ELF-1 (cell line): ENCODE results near the gene LAMTOR3.
A peak's percentile ranks its signal among the peaks of the same experiment; 100 is the strongest.

ENCODE experiments used
- DNase-seq: peaks from one replicate; pipeline ENCODE4 v3.0.0-alpha.2; 2016; ENCODE audit warnings: low read depth, low spot score

LAMTOR3 gene, protein sequence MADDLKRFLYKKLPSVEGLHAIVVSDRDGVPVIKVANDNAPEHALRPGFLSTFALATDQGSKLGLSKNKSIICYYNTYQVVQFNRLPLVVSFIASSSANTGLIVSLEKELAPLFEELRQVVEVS

DNA sequence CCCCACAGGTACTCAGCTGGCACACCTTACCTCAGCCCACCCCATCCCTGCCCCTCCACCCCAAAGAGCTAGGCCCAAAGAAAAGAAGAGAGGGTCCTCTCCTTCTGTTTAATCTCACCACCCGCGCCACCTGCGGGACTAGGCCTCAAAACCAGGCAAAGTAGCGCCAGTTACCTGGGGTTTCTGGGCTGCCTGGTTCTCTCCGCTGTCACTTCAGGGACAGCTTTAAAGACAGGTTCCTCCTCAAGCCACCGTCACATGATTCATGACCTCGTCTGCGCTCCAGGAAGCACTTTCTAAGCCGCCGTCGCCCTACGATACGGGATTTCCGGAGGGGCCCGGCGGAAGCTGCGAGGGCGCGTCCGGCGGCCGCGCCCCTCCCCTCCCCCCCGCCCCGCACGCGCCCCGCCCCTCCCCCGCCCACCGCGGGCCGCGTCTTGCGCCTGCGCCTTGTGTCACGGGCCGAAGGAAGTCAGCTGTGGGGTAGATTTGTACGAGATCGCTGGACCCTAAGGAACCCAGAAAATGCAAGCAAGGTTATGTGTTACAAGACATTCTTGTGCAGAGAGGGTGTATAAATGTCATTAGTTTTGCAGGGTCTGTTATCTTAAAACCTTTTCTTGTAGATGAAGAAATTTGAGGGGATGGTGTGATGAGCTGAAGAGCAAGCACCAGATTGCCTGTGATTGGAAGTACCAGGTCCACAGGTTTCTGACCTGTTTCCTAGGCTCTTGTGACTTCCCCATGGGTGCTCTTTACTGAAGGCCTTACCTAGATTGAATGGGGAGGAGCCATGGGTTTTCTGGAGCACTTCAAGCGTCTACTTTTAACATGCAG is at the start of gene LAMTOR3:
Gene LAMTOR3 (minus strand): TSS at position 267 of the 837 bp plus-strand sequence. CDS start 464 bp downstream, outside the sequence.
- peak; percentile 91 for DNase-seq

DNA sequence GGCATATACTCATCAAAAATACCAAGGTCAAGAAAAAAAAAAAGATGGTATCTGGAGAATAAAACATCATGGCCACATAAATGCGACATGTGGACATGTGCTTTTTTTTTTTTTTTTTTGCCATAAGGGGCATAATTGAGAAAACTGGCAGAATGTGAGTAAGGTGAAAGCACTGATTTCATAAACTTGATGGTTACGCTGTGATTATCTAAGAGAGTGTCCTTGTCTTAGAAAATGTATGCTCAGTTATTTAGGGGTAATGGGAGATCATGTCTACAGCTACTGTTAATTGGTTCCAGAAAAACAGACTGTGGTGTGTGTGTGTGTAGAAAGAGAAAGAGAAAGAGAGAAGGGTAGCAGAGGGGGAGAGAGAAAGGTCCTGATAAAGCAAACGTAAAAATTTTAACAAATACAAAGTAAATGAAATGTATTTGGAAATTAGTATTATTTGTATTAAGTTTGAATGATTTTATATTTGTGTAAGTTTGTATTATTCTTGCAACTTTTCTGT is 44.1 kb upstream of the LAMTOR3 start:
- no peak for DNase-seq

DNA sequence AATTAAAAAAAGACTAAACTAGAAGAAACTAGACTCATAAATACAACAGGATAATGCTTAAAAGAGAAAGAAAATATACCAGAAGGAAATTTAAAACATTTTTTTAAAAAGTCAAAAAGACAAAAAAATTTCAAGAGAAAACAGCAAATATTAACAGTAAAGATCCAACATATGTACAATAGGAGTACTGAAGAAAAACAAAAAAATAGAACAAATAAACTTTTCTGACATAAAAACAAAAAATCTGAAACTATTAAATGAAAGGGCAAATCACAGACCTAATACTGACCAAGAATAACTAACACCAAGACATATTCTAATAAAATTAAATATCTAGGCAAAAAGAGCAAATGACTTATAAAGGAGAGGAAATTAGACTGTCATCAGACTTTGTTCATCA is 40.7 kb upstream of the LAMTOR3 start:
- no peak for DNase-seq

DNA sequence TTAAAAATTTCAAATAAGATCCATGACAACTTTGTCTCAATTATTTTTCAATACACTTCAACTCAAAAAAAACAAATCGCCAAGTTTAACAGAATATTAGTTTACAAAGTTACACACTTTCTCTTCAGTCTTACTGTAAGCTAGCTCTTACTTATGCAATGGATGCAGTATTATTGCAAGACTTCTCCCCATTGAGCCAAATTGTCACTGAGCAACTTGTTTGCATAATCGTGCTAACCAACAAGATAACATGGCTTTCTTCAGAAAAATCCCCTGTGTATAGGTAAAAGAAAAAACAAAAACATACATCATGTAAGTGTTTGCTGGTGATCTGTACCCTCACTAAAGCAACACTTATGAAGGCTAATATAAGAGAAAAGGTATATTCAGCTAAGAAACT is 33.3 kb upstream of the LAMTOR3 start:
- no peak for DNase-seq

DNA sequence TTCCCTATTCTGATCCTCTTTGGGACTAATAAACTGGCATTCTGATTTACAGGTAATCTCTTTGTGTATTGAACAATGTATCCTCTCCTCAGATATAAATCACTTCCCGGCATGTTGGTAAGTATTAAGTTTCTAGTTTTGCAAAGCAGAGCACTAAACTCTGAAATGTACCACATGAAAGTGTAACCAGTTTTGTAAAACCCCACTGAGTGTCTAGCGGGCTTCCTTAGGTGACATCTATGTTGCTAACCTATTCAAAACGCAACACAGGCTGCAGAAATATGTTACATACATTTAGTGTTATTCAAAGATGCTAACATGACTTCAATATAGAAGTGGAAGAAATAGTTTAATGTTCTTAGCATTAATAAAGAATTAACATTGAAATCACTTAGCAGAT is 26.9 kb upstream of the LAMTOR3 start:
- no peak for DNase-seq

DNA sequence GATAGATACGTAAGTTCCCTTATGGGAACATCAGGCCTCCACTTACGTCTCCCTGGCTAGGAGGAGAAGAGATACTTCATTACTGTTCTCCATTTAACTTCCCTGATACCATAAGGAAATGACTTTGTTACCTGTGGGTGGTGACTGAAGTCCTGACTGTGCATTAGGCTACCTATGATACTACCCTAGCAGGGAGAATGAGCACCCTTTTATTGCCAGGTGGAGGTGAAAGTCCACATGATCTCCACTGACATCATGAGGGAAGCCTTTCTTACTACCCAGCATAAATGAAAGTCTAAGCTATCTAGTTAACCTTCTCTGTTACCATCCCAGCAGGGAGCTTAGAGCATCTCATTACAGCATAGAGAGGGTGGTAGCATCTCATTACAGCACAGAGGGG is 24.4 kb upstream of the LAMTOR3 start:
- DNase-seq = no peak

DNA sequence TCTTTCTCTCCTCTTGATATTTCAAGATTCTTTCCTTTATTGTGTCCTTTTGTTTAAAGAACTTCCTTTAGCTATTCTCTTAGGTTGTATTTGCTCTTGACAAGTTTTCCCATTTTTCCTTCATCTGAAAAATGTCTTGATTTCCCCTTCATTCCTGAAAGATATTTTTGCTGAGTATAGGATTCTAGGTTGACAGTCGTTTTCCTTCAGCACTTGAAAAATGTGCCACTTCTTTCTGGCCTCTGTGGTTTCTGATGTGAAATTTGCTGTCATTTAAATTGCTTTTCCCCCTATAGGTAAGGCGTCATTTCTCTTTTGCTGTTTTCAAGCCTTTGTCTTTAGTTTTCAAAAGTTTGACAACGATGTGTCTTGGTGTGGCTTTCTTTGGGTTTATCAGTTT is 23.3 kb upstream of the LAMTOR3 start:
- no peak for DNase-seq

DNA sequence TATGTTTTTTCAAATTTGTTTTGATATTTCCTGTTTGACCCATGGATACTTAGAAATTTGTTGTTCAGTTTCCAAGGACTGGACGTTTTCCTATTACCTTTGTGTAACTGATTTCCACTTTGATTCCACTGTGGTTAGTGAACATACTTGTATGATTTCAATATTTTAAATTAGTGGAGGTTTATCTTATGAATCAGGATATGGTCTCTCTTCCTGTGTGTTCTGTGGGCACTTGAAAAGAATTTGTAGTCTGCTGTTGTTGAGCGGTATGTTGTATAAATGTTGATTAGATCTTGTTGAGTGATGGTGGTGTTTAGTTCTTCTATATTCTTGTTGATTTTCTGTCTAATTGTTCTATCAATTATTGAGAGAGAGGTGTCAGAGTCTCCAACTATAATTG is 21.2 kb upstream of the LAMTOR3 start:
- DNase-seq = no peak

DNA sequence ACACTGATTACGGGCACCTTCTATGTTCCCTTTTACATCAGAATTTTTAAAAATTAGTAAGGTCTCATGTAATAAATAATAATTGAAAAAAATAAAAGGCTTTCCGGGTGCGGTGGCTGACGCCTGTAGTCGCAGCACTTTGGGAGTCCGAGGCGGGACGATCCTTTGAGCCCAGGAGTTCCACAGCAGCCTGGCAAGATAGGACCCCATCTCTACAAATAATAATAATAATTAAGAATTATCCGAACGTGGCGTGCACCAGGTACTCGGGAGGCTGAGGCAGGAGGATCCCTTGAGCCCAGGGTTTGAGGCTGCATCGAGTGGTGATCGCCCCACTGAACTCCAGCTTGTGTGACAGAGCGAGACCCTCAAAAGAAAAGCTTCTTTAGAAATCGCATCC is 771 bp upstream of the LAMTOR3 start:
- DNase-seq = no peak

DNA sequence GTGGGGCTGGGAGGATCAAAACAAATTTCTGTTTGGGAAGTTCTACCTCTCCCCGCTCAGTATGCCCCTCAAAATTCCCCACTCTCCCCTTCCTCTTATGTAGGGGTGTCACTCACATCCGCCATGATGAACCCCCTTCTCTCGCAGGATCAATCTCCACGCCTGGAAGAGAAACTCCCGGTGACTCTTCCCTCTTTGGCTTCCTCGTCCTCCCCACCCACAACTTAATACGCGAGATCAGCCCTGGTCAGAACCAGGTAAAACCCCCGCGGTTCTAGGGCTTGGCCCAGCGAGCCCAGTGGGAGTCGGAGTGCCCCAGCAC is 427 bp downstream of the LAMTOR3 start:
- no peak for DNase-seq

DNA sequence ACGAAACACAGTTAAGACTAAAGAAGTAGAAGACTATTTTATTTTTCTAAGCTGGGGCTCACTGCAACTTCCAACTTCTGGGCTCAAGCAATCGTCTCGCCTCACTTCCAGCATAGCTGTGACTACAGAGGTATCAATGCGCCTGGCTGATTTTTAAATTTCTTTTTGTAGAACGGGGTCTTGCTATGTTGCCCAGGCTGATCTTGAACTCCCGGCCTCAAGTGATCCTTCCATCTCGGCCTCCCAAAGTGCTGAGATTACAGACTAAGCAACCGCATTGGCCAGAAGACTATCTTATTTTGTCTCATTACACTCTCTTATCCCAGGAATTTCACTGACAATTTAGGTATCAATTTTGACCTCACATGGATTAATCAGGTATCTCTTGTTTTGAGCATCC is 1.2 kb downstream of the LAMTOR3 start:
- no peak for DNase-seq

DNA sequence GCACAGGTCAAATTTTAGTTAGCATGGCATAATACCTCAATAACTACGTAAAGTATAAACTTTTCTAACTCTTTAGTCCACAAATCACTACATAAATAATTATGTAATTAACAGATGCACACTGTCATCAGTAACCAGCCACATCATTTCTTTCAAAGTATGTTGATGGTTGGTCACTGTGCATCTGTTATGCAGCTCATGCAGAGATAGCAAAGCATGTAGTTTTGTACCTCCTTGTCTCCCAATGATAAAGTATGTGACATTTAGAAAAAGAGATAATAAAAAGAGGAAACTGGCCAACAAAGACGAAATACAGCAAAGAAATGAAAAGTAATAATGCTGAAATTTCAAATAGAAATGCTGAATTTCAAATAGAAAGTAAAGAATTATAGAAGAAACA is 2.9 kb downstream of the LAMTOR3 start:
- DNase-seq = no peak

DNA sequence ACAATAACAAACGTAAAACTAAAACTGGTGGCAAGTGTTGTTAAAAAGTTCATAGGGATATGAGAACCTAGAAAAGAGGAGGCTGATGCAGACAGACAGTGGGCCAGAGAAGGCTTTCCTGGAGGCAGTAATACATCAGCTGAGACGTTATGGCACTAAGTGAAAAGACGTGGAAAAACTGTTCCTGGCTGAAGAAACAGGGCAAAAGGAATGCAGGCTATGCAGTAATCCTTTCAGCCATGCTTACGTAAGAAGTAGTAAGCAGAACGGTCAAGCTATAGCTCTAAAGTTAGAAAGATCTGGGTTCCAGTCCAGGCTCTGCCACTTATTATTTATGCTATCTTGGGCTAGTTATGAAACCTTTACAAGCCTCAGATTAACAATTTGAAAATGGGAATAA is 6.4 kb downstream of the LAMTOR3 start:
- DNase-seq = peak; percentile 5

DNA sequence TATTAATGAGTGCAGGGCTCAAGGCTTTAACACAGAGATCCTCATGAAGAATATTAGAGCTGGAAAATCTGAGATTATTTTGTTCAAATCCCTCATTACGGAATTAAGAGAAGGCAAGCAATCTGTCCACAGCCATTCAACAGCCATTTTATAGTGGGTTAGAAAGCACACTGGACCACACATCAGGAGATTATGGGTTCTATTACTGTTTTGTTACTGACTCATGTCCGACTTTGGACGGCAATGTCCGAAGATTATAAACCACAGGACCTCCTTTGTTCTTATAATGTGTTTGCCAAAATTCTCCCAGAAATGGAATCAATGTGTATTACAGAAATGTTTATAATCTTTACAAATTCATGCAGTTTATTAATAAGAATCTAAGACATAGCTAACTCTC is 8.1 kb downstream of the LAMTOR3 start:
- DNase-seq = no peak

DNA sequence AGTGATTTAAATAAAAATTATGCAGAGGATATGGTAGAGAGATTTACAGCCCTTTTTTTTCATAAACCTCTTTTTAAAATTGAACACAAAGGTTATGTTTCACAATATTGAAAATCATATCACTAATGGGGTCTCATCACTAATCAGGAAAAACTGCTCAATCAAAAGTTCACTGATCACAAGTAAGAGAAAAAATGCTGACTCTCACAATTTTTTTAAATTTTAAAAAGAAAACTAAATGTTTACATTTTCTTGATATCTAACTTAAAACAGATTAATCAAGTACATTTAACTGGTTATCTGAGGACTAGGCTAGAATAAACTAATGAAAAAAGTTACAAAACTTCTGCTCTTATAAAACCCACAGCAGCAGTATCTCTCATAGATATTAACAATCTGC is 8.5 kb downstream of the LAMTOR3 start:
- no peak for DNase-seq

DNA sequence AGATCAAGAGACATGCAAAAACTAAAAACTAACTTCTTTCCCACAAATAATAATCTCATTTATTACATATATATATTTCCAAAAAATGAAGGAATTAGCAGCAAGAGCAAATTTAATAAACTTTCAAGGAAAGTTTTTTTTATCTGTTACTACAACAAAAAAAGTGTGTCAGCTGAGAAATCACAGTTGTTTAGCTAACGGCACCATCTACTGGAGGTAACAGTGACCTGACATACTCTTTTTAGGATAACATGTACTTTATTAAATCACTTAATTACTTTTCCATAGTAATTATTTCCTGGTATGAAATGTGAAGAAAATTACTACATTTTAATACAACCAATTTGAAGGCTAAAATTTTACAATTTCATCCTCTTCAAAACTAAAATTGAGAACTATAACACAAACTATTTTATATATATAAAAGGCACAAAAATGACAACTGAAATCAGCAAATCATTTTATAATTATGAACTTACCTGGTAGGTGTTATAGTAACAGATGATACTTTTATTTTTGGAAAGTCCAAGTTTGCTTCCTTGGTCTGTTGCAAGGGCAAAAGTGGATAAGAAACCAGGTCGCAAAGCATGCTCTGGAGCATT is 9.1 kb downstream of the LAMTOR3 start:
- DNase-seq = no peak

DNA sequence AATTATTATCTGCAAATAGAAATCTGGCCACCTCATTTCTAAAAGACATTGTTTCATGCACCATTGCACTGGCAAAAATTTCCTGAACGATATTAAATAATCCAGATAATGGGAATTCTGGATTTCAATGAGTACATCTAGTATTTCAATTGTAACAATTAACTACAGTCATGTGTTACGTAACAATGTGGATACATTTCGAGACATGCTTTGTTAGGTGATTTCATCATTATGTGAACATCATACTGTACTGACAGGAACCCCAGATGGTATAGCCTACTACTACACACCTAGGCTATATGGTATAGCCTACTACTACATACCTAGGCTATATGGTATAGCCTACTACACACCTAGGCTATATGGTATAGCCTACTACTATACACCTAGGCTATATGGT is 14.8 kb downstream of the LAMTOR3 start:
- DNase-seq = no peak

DNA sequence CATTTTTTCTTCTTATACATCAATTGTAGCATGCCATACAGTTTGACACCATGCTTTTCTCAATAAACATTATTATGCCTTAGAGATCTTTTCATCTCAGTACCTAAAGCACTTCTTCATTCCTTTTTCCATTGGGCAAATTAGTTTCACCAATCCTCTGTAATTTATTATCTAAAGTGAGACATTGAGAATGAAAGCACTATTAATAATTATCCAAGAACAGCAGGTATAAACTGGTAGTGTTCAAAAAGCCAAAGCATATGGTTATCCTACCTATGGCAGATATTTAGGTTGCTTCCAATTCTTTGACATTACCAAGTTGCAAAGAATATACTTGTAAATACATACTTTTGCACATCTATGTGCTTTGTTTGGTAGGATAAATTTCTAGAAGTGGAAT is 15.6 kb downstream of the LAMTOR3 start:
- no peak for DNase-seq

DNA sequence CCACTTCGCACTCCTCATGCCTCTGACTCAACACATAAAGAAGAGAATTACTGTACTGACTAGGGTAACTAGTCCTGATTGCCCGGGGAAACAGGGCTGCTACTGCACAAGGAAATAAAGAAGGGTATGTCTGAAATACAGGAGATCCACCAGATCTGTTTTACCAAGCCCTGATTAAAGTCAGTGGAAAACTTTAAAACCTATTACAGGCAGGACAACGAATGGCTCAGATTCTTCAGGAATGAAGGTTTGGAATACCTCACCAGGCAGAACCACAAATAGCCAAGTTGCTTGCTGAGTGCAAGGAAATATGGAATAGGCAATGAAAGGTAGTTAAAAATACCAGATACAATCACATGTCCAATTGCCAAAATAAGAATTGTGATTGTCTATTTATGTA is 17.3 kb downstream of the LAMTOR3 start:
- DNase-seq = no peak

DNA sequence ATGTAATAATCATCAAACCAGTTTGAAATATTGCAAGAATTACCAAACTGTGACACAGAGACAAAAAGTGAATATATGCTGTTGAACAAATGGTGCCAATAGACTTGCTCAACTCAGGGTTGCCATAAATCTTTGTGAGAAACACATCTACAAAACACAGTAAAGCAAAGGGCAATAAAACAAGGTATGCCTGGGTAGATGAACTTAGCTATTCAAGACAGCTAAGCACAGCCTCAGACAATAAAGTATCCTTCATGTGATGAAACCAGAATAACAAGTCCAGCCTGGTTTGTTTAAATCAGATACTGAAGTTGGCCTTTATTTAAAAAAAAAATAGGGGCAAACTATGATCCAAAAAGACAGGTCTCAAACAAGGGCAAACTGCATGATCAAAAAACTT is 19.2 kb downstream of the LAMTOR3 start:
- no peak for DNase-seq

DNA sequence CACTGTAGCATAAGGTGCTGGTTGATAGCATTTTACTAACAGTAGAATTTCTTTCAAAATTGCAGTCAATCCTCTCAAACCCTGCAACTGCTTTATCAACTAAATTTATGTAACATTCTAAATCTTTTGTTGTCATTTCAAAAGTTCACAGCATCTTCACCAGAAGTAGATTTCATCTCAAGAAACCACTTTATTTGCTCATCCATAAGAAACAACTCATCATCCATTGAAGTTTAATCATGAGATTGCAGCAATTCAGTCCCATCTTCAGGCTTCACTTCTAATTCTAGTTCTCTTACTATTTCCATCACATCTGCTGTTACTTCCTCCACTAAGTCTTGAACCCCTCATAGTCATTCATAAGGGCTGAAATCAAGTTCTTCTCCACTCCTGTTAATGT is 21.7 kb downstream of the LAMTOR3 start:
- DNase-seq = no peak

DNA sequence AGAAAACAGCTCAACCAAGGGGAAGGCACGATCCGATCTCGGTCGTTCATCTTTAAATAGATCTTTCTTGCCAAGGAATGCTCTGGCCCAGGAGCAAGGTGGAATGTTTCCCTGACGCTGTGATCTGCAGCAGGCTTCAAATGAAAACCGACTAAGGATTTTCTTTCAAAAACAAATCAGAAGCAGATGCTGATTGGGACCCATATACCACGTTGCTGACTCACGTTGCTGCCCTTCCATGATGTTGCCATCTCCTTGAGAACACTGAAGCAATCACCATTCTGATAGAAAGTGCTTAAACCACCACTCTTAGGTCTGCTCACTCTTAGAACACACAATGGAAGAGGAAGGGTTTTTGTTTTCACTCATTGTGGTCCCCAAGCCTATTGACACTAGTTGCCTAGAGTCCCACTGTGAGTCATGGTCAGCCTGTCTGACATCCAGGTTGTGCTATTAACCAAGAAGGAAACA is 26.1 kb downstream of the LAMTOR3 start:
- peak; percentile 8 for DNase-seq

DNA sequence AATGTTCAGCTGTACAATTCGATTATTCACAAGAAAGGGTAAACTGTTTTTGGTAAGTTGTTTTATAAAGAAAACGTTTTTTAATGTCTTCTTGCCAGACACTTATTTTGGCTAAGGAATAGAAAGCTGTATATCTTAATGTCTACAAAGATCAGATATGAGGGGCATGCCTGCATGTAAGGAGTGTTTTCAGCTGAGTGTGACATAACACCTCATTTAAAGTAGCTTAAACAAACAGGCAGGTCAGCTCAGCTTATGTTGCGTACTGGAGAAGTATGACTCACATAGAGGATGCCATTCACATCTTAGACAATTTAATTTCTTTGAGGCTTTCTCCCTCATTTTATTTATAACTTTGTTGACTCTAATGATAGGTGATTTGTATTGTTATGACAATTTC is 30.4 kb downstream of the LAMTOR3 start:
- DNase-seq = no peak
